Measurements from ENCODE around the gene NDST4. TPM values are rescaled to one million over a fixed set of nuclear protein-coding genes. Genes with fewer than 3 reads are reported as not detected.

NDST4 gene
- polyA plus RNA-seq, 1 donor (not counting 4 experiments of a cell fraction or from before 2014, with no cell fraction given), result not detected

DNA sequence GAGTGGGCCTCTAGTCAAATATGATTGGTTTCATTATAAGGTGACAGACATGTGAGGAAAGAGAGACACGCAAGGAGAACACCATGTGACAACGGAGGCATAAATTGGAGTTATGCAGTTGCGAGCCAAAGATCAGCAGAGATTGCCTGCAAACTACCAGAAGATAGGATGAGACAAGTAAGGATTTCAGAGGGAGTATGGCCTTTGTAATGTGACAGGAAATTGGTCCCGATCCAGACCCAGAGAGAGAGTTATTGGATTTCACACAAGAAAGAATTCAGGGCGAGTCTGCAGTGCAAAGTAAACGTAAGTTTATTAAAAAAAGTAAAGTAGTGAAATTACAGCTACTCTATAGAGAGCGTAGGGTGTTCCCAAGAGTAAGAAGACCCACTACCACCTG is 35.7 kb upstream of the NDST4 start:
- dilution Hi-C loops (cut with MboI; ENCODE audit: extremely low pct_ligation_motif_present, low sequenced_read_pairs), result no loop called here
- Histone ChIP-seq H3K27ac (ENCODE audit: control insufficient read depth, insufficient read depth, low read length) (no peak overlapping the region), H3K9me3 (ENCODE audit: control insufficient read depth, low read depth, low read length) (no peaks in the 10 kb centered on the region), H3K4me2 (ENCODE audit: control insufficient read depth, extremely low read depth, insufficient read depth, low read depth, low read length) (no peak overlapping the region), H3K4me3 (ENCODE audit: control insufficient read depth in 2 of 3, extremely low read depth in 1 of 3, insufficient read depth in 2 of 3, low read depth in 1 of 3, low read length in 3 of 3) (no peak overlapping the region), H3K79me2 (ENCODE audit: control insufficient read depth, insufficient read depth, low read length) (no peaks in the 10 kb centered on the region), H3K27me3 (ENCODE audit: control insufficient read depth, extremely low read depth, insufficient read depth, low read length) (no peaks in the 10 kb centered on the region), H3K9ac (ENCODE audit: control insufficient read depth, extremely low read depth, insufficient read depth, low read length) (no peak overlapping the region), H4K20me1 (ENCODE audit: control insufficient read depth, extremely low read depth, insufficient read depth, low read length) (no peaks in the 10 kb centered on the region), H3K9me1 (ENCODE audit: control insufficient read depth, extremely low read depth, insufficient read depth, low read length) (no peaks in the 10 kb centered on the region), H3K4me1 (ENCODE audit: control insufficient read depth, extremely low read depth, insufficient read depth, low read length) (no peaks in the 10 kb centered on the region), H2AFZ (ENCODE audit: control insufficient read depth, low read length) (no peak overlapping the region), H3K36me3 (ENCODE audit: control insufficient read depth in 2 of 2, extremely low read depth in 1 of 2, insufficient read depth in 2 of 2, low read length in 2 of 2) (no peaks in the 10 kb centered on the region)
- DNase-seq (ENCODE audit: low read depth, low spot score), result no peak
- FAIRE-seq, result no peak
- TF ChIP-seq, protein P1, sequence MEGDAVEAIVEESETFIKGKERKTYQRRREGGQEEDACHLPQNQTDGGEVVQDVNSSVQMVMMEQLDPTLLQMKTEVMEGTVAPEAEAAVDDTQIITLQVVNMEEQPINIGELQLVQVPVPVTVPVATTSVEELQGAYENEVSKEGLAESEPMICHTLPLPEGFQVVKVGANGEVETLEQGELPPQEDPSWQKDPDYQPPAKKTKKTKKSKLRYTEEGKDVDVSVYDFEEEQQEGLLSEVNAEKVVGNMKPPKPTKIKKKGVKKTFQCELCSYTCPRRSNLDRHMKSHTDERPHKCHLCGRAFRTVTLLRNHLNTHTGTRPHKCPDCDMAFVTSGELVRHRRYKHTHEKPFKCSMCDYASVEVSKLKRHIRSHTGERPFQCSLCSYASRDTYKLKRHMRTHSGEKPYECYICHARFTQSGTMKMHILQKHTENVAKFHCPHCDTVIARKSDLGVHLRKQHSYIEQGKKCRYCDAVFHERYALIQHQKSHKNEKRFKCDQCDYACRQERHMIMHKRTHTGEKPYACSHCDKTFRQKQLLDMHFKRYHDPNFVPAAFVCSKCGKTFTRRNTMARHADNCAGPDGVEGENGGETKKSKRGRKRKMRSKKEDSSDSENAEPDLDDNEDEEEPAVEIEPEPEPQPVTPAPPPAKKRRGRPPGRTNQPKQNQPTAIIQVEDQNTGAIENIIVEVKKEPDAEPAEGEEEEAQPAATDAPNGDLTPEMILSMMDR (optimal IDR thresholded peaks at IDR 0.05 in 1 of 3, IDR thresholded peaks at IDR 0.05 in 1 of 3, conservative IDR thresholded peaks at IDR 0.05 in 1 of 3; ENCODE audit: extremely low read depth in 1 of 3, insufficient read depth in 2 of 3, low read length in 3 of 3), result no peak
- TF ChIP-seq EZH2 (IDR thresholded peaks at IDR 0.05; ENCODE audit: low read length), result no peak

DNA sequence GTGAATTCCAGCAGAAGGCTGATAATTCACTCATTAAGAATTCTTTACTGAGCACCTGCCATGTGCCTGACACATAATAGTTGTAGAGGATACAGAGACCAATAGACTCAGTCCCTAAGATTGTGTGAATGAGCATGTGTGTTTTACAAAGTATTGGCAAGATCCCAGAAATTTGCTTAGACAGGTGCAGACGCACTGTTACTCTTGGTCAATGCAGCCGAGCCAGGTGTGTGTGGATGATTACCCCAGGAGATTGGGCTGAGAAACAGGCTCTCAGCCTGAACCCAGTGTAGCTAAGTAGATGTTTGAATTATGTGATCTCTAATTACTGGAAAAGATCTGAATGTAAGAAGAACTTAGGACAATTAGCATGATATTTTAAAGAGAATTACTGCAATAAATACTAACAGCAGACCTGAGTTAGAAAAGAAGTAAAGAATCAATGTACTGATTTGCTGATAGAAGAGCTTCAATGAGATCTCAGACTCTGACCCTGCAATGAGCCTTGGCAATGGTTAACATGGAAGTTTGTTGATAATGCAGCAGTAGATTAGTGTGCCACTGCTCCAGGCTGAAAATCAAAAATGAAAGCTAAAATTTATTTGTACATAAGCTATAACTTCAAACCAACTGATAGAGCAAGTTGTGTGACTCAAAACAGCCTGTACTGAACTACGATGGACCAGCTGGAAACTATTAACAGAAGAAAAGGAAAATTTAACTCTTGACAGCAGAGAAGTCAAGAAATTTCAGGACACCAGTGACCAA is 32.2 kb upstream of the NDST4 start:
- H3K9ac ChIP-seq (ENCODE audit: control insufficient read depth, extremely low read depth, insufficient read depth, low read length), result no peak overlapping the region
- H2AFZ ChIP-seq (ENCODE audit: control insufficient read depth, low read length), result no peak overlapping the region
- H3K4me3 ChIP-seq (ENCODE audit: control insufficient read depth in 2 of 3, extremely low read depth in 1 of 3, insufficient read depth in 2 of 3, low read depth in 1 of 3, low read length in 3 of 3), result no peak overlapping the region
- H4K20me1 ChIP-seq (ENCODE audit: control insufficient read depth, extremely low read depth, insufficient read depth, low read length), result no peaks in the 10 kb centered on the region
- H3K9me1 ChIP-seq (ENCODE audit: control insufficient read depth, extremely low read depth, insufficient read depth, low read length), result no peaks in the 10 kb centered on the region
- no peaks in the 10 kb centered on the region for H3K4me1 ChIP-seq (ENCODE audit: control insufficient read depth, extremely low read depth, insufficient read depth, low read length)
- H3K27ac ChIP-seq (ENCODE audit: control insufficient read depth, insufficient read depth, low read length), result no peak overlapping the region
- no peak overlapping the region for H3K4me2 ChIP-seq (ENCODE audit: control insufficient read depth, extremely low read depth, insufficient read depth, low read depth, low read length)
- H3K9me3 ChIP-seq (ENCODE audit: control insufficient read depth, low read depth, low read length), result no peaks in the 10 kb centered on the region
- dilution Hi-C loops (cut with MboI; ENCODE audit: extremely low pct_ligation_motif_present, low sequenced_read_pairs), result no loop called here
- no peak for FAIRE-seq
- no peaks in the 10 kb centered on the region for H3K36me3 ChIP-seq (ENCODE audit: control insufficient read depth in 2 of 2, extremely low read depth in 1 of 2, insufficient read depth in 2 of 2, low read length in 2 of 2)
- H3K79me2 ChIP-seq (ENCODE audit: control insufficient read depth, insufficient read depth, low read length), result no peaks in the 10 kb centered on the region
- no peaks in the 10 kb centered on the region for H3K27me3 ChIP-seq (ENCODE audit: control insufficient read depth, extremely low read depth, insufficient read depth, low read length)
- no peak for TF ChIP-seq EZH2 (IDR thresholded peaks at IDR 0.05; ENCODE audit: low read length)
- TF ChIP-seq, protein P1 (optimal IDR thresholded peaks at IDR 0.05 in 1 of 3, IDR thresholded peaks at IDR 0.05 in 1 of 3, conservative IDR thresholded peaks at IDR 0.05 in 1 of 3; ENCODE audit: extremely low read depth in 1 of 3, insufficient read depth in 2 of 3, low read length in 3 of 3), result no peak
- DNase-seq (ENCODE audit: low read depth, low spot score), result no peak

All from keratinocyte (primary cell).